Measurements from ENCODE around the gene LPCAT1.
A peak's percentile ranks its signal among the peaks of the same experiment; 100 is the strongest.

- TF ChIP-seq POLR2AphosphoS5 (IDR thresholded peaks at IDR 0.05; ENCODE audit: low read depth, low read length) (peak; percentile 61; the same call in 1 of the 2 replicates), TAF1 (IDR thresholded peaks at IDR 0.05; ENCODE audit: borderline replicate concordance, low read depth, low read length) (0 out of 2 replicates have a peak, but pooled peaks have one; percentile 37)
Observed at GRCh38 chr5:1498623-1499416, 24.9 kb downstream of the LPCAT1 start.
